Osteoblast (primary cell): ENCODE measurements around the gene PIP4K2C. TPM values are rescaled to one million over a fixed set of nuclear protein-coding genes. Genes with fewer than 3 reads are reported as not detected.
A peak's percentile ranks its signal among the peaks of the same experiment; 100 is the strongest.

Experiments used
- DNase-seq: peaks from one replicate; pipeline ENCODE4 v3.0.0; 2011; ENCODE audit warnings: low spot score, mixed read lengths; ENCODE audit not compliant: insufficient read length; ENCODE audit errors: missing footprints
- H2AFZ ChIP-seq: 2 replicates; pipeline ENCODE4 v1.6.0; 2011; ENCODE audit warnings: mild to moderate bottlenecking, low read length
- H3K27ac ChIP-seq: 2 replicates; pipeline ENCODE4 v1.5.1; 2011; ENCODE audit warnings: mild to moderate bottlenecking, low read depth, low read length, moderate library complexity
- H3K27me3 ChIP-seq: 2 replicates; pipeline ENCODE4 v1.6.0; 2012; ENCODE audit warnings: mild to moderate bottlenecking, control low read depth, inconsistent platforms, low read length, moderate library complexity; ENCODE audit not compliant: insufficient read depth
- H3K36me3 ChIP-seq: 2 replicates; pipeline ENCODE4 v1.5.1; 2011; ENCODE audit warnings: mild to moderate bottlenecking, low read length, control low read depth, moderate library complexity; ENCODE audit not compliant: insufficient read depth
- H3K4me1 ChIP-seq: 2 replicates; pipeline ENCODE4 v1.5.1; 2011; ENCODE audit warnings: mild to moderate bottlenecking, low read length, control low read depth, moderate library complexity; ENCODE audit not compliant: insufficient read depth
- H3K4me2 ChIP-seq: 2 replicates; pipeline ENCODE4 v1.6.0; 2011; ENCODE audit warnings: mild to moderate bottlenecking, low read length; ENCODE audit not compliant: insufficient read depth
- H3K4me3 ChIP-seq: fragments of 200-600 bp; sonication (generic); 3 replicates; pipeline ENCODE4 v1.5.1; 2012; ENCODE audit warnings: mild to moderate bottlenecking, low read length, inconsistent platforms; ENCODE audit not compliant: insufficient read depth
- H3K79me2 ChIP-seq: 2 replicates; pipeline ENCODE4 v1.6.0; 2012; ENCODE audit warnings: mild to moderate bottlenecking, low read length, control low read depth, inconsistent platforms; ENCODE audit not compliant: insufficient read depth
- H3K9me3 ChIP-seq: 2 replicates; pipeline ENCODE4 v1.5.1; 2011; ENCODE audit warnings: low read depth, low read length, control low read depth
- H4K20me1 ChIP-seq: 2 replicates; pipeline ENCODE4 v1.6.0; 2012; ENCODE audit warnings: mild to moderate bottlenecking, low read length, control low read depth; ENCODE audit not compliant: insufficient read depth
- CTCF ChIP-seq: IDR thresholded peaks from 2 replicates; pipeline ENCODE4 v1.5.1; 2011; ENCODE audit warnings: mild to moderate bottlenecking, low read depth, low read length, moderate library complexity; ENCODE audit errors: extremely low read depth
- total RNA-seq: library from RNA; depleted of rRNA; stranded (reverse); fragments of >200 nt; gene quantifications from 2 replicates; pipeline ENCODE4 v1.2.3, GENCODE V29; 2012

The PIP4K2C gene
- total RNA-seq, 1 donor = 36.6 TPM

- peaks cover 56% of the 10 kb centered on the region for H3K27me3 ChIP-seq
- peaks cover 6% of the 10 kb centered on the region for H3K4me1 ChIP-seq
- no peak for TF ChIP-seq CTCF
- H3K79me2 ChIP-seq = no peaks in the 10 kb centered on the region
- no peaks in the 10 kb centered on the region for H3K36me3 ChIP-seq
- H3K9me3 ChIP-seq = no peaks in the 10 kb centered on the region
- DNase-seq = peak; percentile 81
- no peak overlapping the region for H3K27ac ChIP-seq
- H2AFZ ChIP-seq = no peak overlapping the region
- no peak overlapping the region for H3K4me2 ChIP-seq
- H3K4me3 ChIP-seq = no peak overlapping the region
- H4K20me1 ChIP-seq = no peaks in the 10 kb centered on the region
Measured at GRCh38 chr12:57624441-57625220, 33.6 kb downstream of the PIP4K2C start.

DNA sequence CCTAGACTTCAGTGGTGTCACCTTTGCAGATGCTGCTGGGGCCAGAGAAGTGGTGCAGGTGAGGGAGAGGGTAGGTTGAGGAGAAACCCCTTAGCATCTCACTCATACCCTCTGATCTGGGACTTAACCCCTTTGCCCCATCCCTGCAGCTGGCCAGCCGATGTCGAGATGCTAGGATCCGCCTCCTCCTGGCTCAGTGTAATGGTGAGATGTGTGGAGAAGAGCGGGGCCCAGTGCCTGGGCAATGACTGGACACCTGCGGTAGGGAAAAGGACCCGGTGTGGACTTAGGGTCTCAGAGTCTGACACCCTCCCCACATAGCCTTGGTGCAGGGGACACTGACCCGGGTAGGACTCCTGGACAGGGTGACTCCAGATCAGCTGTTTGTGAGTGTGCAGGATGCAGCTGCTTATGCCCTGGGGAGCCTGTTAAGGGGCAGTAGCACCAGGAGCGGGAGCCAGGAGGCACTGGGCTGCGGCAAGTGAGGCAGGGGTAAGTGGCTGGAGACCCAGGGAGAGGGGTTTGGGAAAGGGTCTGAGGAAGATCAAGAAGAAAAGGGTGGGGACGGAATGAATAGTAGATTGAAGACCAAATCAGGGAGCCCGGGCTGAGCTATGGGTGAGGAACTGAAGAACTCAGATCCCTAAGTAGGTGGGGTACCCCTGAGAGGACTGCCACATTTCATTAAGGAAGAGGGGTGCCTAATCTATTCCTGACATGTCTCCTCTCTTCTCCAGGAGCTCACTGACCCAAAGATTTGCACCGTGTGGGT lies 34.5 kb downstream of the PIP4K2C start:
- DNase-seq = peak; percentile 71
- Histone ChIP-seq H2AFZ (no peak overlapping the region), H3K27me3 (peaks cover 48% of the 10 kb centered on the region), H3K4me1 (peaks cover 6% of the 10 kb centered on the region), H3K27ac (no peak overlapping the region), H3K79me2 (no peaks in the 10 kb centered on the region), H3K9me3 (no peaks in the 10 kb centered on the region), H4K20me1 (no peaks in the 10 kb centered on the region), H3K4me3 (no peak overlapping the region), H3K36me3 (no peaks in the 10 kb centered on the region), H3K4me2 (no peak overlapping the region)
- TF ChIP-seq CTCF = no peak

- Histone ChIP-seq H3K79me2 (no peaks in the 10 kb centered on the region), H3K27ac (no peak overlapping the region), H3K4me3 (no peak overlapping the region), H3K27me3 (peaks cover 46% of the 10 kb centered on the region), H3K4me1 (peaks cover 4% of the 10 kb centered on the region), H2AFZ (no peak overlapping the region), H3K4me2 (no peak overlapping the region), H4K20me1 (no peaks in the 10 kb centered on the region), H3K9me3 (no peaks in the 10 kb centered on the region), H3K36me3 (no peaks in the 10 kb centered on the region)
- peak; percentile 74 for DNase-seq
- TF ChIP-seq CTCF = no peak
Measured at GRCh38 chr12:57626111-57626920, 35.3 kb downstream of the PIP4K2C start.
